Measurements from ENCODE around the gene RFX8. TPM values are rescaled to one million over a fixed set of nuclear protein-coding genes. Genes with fewer than 3 reads are reported as not detected.

The RFX8 gene
- total RNA-seq, 2 experiments from 2014 or later = 0.90 to 1.0 TPM

GRCh38 chr2:101364878-101365277 is 110.0 kb downstream of the RFX8 start:
- Mint-ChIP-seq H3K9me3 (no peaks in the 10 kb centered on the region), H3K36me3 (no peaks in the 10 kb centered on the region), H3K4me1 (ENCODE audit: low read depth) (peaks cover 27% of the 10 kb centered on the region), H3K27me3 (no peaks in the 10 kb centered on the region), H3K27ac (no peak overlapping the region), H3K4me3 (no peak overlapping the region)
- ChIA-PET CTCF (interaction anchor here (1.4 kb wide), 1 partner anchor 22 kb away, joined by 5 read pairs; no protein-coding TSS in a partner anchor), POLR2A (no interaction called here)
- DNase-seq = no peak
- intact Hi-C loops (cut with micrococcal nuclease) = no loop called here

- Mint-ChIP-seq H3K27me3 (no peaks in the 10 kb centered on the region), H3K36me3 (no peaks in the 10 kb centered on the region), H3K4me3 (no peak overlapping the region), H3K27ac (no peak overlapping the region), H3K9me3 (no peaks in the 10 kb centered on the region), H3K4me1 (ENCODE audit: low read depth) (peaks cover 29% of the 10 kb centered on the region)
- ChIA-PET CTCF (interaction anchor here (0.6 to 2.5 kb wide), 6 partner anchors 11 to 390 kb away, joined by 3 to 20 read pairs (median 5); partner anchors contain the start of gene CREG2), POLR2A (no interaction called here)
- intact Hi-C loops (cut with micrococcal nuclease) = no loop called here
- DNase-seq = no peak
Measured at GRCh38 chr2:101362777-101363176, 112.1 kb downstream of the RFX8 start.

GRCh38 chr2:101362316-101362715 is 112.6 kb downstream of the RFX8 start:
- POLR2A ChIA-PET = no interaction called here
- H3K27ac Mint-ChIP-seq = no peak overlapping the region

GRCh38 chr2:101361522-101361921 is 113.4 kb downstream of the RFX8 start:
- peaks cover 29% of the 10 kb centered on the region for H3K4me1 Mint-ChIP-seq (ENCODE audit: low read depth)
- H3K36me3 Mint-ChIP-seq = no peaks in the 10 kb centered on the region
- H3K27ac Mint-ChIP-seq = no peak overlapping the region
- POLR2A ChIA-PET = no interaction called here
- H3K9me3 Mint-ChIP-seq = no peaks in the 10 kb centered on the region
- H3K4me3 Mint-ChIP-seq = no peak overlapping the region
- no peaks in the 10 kb centered on the region for H3K27me3 Mint-ChIP-seq
- intact Hi-C loops (cut with micrococcal nuclease) = no loop called here
- DNase-seq = peak; percentile 44
- CTCF ChIA-PET = interaction anchor here (0.6 to 2.5 kb wide), 5 partner anchors 12 to 112 kb away, joined by 3 to 20 read pairs (median 5); partner anchors contain the start of gene CREG2

More at GRCh38 chr2:101362316-101362715, 112.6 kb downstream of the RFX8 start:
- CTCF ChIA-PET = interaction anchor here (1.0 to 2.5 kb wide), 5 partner anchors 12 to 56 kb away, joined by 3 to 20 read pairs (median 5); partner anchors contain the start of gene CREG2
- Mint-ChIP-seq H3K4me1 (ENCODE audit: low read depth) (peaks cover 29% of the 10 kb centered on the region), H3K9me3 (no peaks in the 10 kb centered on the region), H3K4me3 (no peak overlapping the region), H3K27me3 (no peaks in the 10 kb centered on the region), H3K36me3 (no peaks in the 10 kb centered on the region)
- no peak for DNase-seq
- intact Hi-C loops (cut with micrococcal nuclease) = no loop called here

GRCh38 chr2:101361121-101361520 is 113.8 kb downstream of the RFX8 start:
- Mint-ChIP-seq H3K4me1 (ENCODE audit: low read depth) (peaks cover 31% of the 10 kb centered on the region), H3K4me3 (no peak overlapping the region), H3K9me3 (no peaks in the 10 kb centered on the region), H3K27ac (no peak overlapping the region), H3K27me3 (no peaks in the 10 kb centered on the region), H3K36me3 (no peaks in the 10 kb centered on the region)
- ChIA-PET POLR2A (no interaction called here), CTCF (interaction anchor here (0.6 to 2.5 kb wide), 4 partner anchors 19 to 112 kb away, joined by 3 to 20 read pairs (median 8); partner anchors contain the start of gene CREG2)
- intact Hi-C loops (cut with micrococcal nuclease) = no loop called here
- DNase-seq = no peak

- Mint-ChIP-seq H3K4me3 (no peak overlapping the region), H3K9me3 (no peaks in the 10 kb centered on the region), H3K27ac (no peak overlapping the region), H3K4me1 (ENCODE audit: low read depth) (peaks cover 31% of the 10 kb centered on the region), H3K27me3 (no peaks in the 10 kb centered on the region), H3K36me3 (no peaks in the 10 kb centered on the region)
- intact Hi-C loops (cut with micrococcal nuclease) = no loop called here
- ChIA-PET POLR2A (no interaction called here), CTCF (interaction anchor here (1.0 to 1.2 kb wide), 2 partner anchors 18 to 27 kb away, joined by 3 read pairs; partner anchors contain the start of gene CREG2)
- no peak for DNase-seq
Measured at GRCh38 chr2:101360232-101360631, 114.7 kb downstream of the RFX8 start.

- H3K27me3 Mint-ChIP-seq = no peaks in the 10 kb centered on the region
- POLR2A ChIA-PET = no interaction called here
- intact Hi-C loops (cut with micrococcal nuclease) = no loop called here
- H3K4me3 Mint-ChIP-seq = no peak overlapping the region
- H3K4me1 Mint-ChIP-seq (ENCODE audit: low read depth) = peaks cover 31% of the 10 kb centered on the region
- no peak overlapping the region for H3K27ac Mint-ChIP-seq
- H3K9me3 Mint-ChIP-seq = no peaks in the 10 kb centered on the region
- no peaks in the 10 kb centered on the region for H3K36me3 Mint-ChIP-seq
- no peak for DNase-seq
- CTCF ChIA-PET = interaction anchor here (1.0 kb wide), 1 partner anchor 17 kb away, joined by 3 read pairs; no protein-coding TSS in a partner anchor
Measured at GRCh38 chr2:101359410-101359954, 115.4 kb downstream of the RFX8 start.

GRCh38 chr2:101357376-101357775 is 117.5 kb downstream of the RFX8 start:
- H3K4me3 Mint-ChIP-seq = no peak overlapping the region
- peaks cover 28% of the 10 kb centered on the region for H3K4me1 Mint-ChIP-seq (ENCODE audit: low read depth)
- no peak for DNase-seq
- no peaks in the 10 kb centered on the region for H3K9me3 Mint-ChIP-seq
- intact Hi-C loops (cut with micrococcal nuclease) = no loop called here
- H3K36me3 Mint-ChIP-seq = no peaks in the 10 kb centered on the region
- ChIA-PET POLR2A (interaction anchor here (1.3 kb wide), 1 partner anchor 15 kb away, joined by 3 read pairs; no protein-coding TSS in a partner anchor), CTCF (interaction anchor here (1.9 kb wide), 1 partner anchor 15 kb away, joined by 5 read pairs; no protein-coding TSS in a partner anchor)
- H3K27ac Mint-ChIP-seq = no peak overlapping the region
- no peaks in the 10 kb centered on the region for H3K27me3 Mint-ChIP-seq

- DNase-seq = no peak
- H3K27ac Mint-ChIP-seq = no peak overlapping the region
- no peak overlapping the region for H3K4me3 Mint-ChIP-seq
- H3K9me3 Mint-ChIP-seq = no peaks in the 10 kb centered on the region
- H3K36me3 Mint-ChIP-seq = no peaks in the 10 kb centered on the region
- no peaks in the 10 kb centered on the region for H3K27me3 Mint-ChIP-seq
- POLR2A ChIA-PET = no interaction called here
- CTCF ChIA-PET = no interaction called here
- intact Hi-C loops (cut with micrococcal nuclease) = no loop called here
- H3K4me1 Mint-ChIP-seq (ENCODE audit: low read depth) = peaks cover 20% of the 10 kb centered on the region
Measured at GRCh38 chr2:101356521-101356920, 118.4 kb downstream of the RFX8 start.

GRCh38 chr2:101356055-101356454 is 118.9 kb downstream of the RFX8 start:
- Mint-ChIP-seq H3K4me1 (ENCODE audit: low read depth) (peaks cover 15% of the 10 kb centered on the region), H3K27me3 (no peaks in the 10 kb centered on the region), H3K36me3 (no peaks in the 10 kb centered on the region), H3K9me3 (no peaks in the 10 kb centered on the region), H3K4me3 (no peak overlapping the region), H3K27ac (no peak overlapping the region)
- POLR2A ChIA-PET = no interaction called here
- intact Hi-C loops (cut with micrococcal nuclease) = no loop called here
- DNase-seq = no peak
- CTCF ChIA-PET = no interaction called here

GRCh38 chr2:101355401-101356054 is 119.4 kb downstream of the RFX8 start:
- DNase-seq = no peak
- ChIA-PET POLR2A (no interaction called here), CTCF (interaction anchor here (1.0 kb wide), 1 partner anchor 13 kb away, joined by 3 read pairs; no protein-coding TSS in a partner anchor)
- Mint-ChIP-seq H3K27me3 (no peaks in the 10 kb centered on the region), H3K4me1 (ENCODE audit: low read depth) (peaks cover 12% of the 10 kb centered on the region), H3K36me3 (no peaks in the 10 kb centered on the region), H3K4me3 (no peak overlapping the region), H3K27ac (no peak overlapping the region), H3K9me3 (no peaks in the 10 kb centered on the region)
- intact Hi-C loops (cut with micrococcal nuclease) = no loop called here

- ChIA-PET CTCF (interaction anchor here (1.0 kb wide), 1 partner anchor 12 kb away, joined by 3 read pairs; no protein-coding TSS in a partner anchor), POLR2A (no interaction called here)
- Mint-ChIP-seq H3K27ac (no peak overlapping the region), H3K9me3 (no peaks in the 10 kb centered on the region), H3K4me1 (ENCODE audit: low read depth) (peaks cover 8% of the 10 kb centered on the region), H3K27me3 (no peaks in the 10 kb centered on the region), H3K36me3 (no peaks in the 10 kb centered on the region), H3K4me3 (no peak overlapping the region)
- intact Hi-C loops (cut with micrococcal nuclease) = no loop called here
- no peak for DNase-seq
Measured at GRCh38 chr2:101354420-101355311, 120.2 kb downstream of the RFX8 start.

All from activated CD4-positive, alpha-beta memory T cell treated with anti-CD3 and anti-CD28 coated beads for 36 hours (primary cell).